H9 (cell line): ENCODE results near the gene GJB2. TPM values are rescaled to one million over a fixed set of nuclear protein-coding genes. Genes with fewer than 3 reads are reported as not detected.

Source experiments
- DNase-seq: peaks from one replicate; pipeline ENCODE4 v3.0.0-alpha.2; 2017
- H2AFZ ChIP-seq: one replicate; pipeline ENCODE4 v1.6.1; 2013; ENCODE audit warnings: mild to moderate bottlenecking, low read length, control low read depth, moderate library complexity
- H2AK5ac ChIP-seq: 2 replicates; pipeline ENCODE4 v1.6.1; 2013; ENCODE audit warnings: low read length, control low read depth, mixed read lengths; ENCODE audit not compliant: insufficient read length
- H2BK120ac ChIP-seq: one replicate; pipeline ENCODE4 v1.6.1; 2013; ENCODE audit warnings: low read depth, mild to moderate bottlenecking, low read length, control low read depth, inconsistent platforms; ENCODE audit not compliant: poor library complexity, severe bottlenecking
- H2BK12ac ChIP-seq: 2 replicates; pipeline ENCODE4 v1.6.1; 2013; ENCODE audit warnings: low read length, control low read depth, mixed read lengths, low read depth; ENCODE audit not compliant: insufficient read length
- H2BK15ac ChIP-seq: 2 replicates; pipeline ENCODE4 v1.6.1; 2013; ENCODE audit warnings: low read depth, low read length, control low read depth
- H2BK20ac ChIP-seq: one replicate; pipeline ENCODE4 v1.6.1; 2013; ENCODE audit warnings: low read depth, mild to moderate bottlenecking, low read length, control low read depth, inconsistent platforms; ENCODE audit not compliant: poor library complexity, severe bottlenecking
- H2BK5ac ChIP-seq: 2 replicates; pipeline ENCODE4 v1.6.1; 2013; ENCODE audit warnings: low read length, control low read depth, mixed read lengths; ENCODE audit not compliant: insufficient read length
- H3K14ac ChIP-seq: 2 replicates; pipeline ENCODE4 v1.6.1; 2013; ENCODE audit warnings: low read length, control low read depth; ENCODE audit not compliant: insufficient read depth
- H3K18ac ChIP-seq: 2 replicates; pipeline ENCODE4 v1.6.1; 2013; ENCODE audit warnings: low read depth, mild to moderate bottlenecking, mixed read lengths, low read length, control low read depth; ENCODE audit not compliant: insufficient read length
- H3K23ac ChIP-seq: 2 replicates; pipeline ENCODE4 v1.6.1; 2013; ENCODE audit warnings: low read length, control low read depth, mixed read lengths, low read depth; ENCODE audit not compliant: insufficient read length
- H3K23me2 ChIP-seq: 2 replicates; pipeline ENCODE4 v1.6.1; 2013; ENCODE audit warnings: low read depth, mild to moderate bottlenecking, mixed read lengths, low read length, control low read depth; ENCODE audit not compliant: insufficient read length, poor library complexity, severe bottlenecking
- H3K27ac ChIP-seq: 2 replicates; pipeline ENCODE4 v1.5.1; 2013; ENCODE audit warnings: low read length, control low read depth, mixed read lengths, low read depth; ENCODE audit not compliant: insufficient read length
- H3K27me3 ChIP-seq: 2 replicates; pipeline ENCODE4 v1.6.1; 2013; ENCODE audit warnings: low read length, control low read depth, inconsistent platforms; ENCODE audit not compliant: insufficient read depth
- H3K4ac ChIP-seq: 2 replicates; pipeline ENCODE4 v1.6.1; 2013; ENCODE audit warnings: low read depth, mild to moderate bottlenecking, control low read depth, inconsistent platforms, low read length, moderate library complexity
- H3K4me1 ChIP-seq: 2 replicates; pipeline ENCODE4 v1.6.1; 2013; ENCODE audit warnings: low read length, control low read depth, inconsistent platforms; ENCODE audit not compliant: insufficient read depth
- H3K4me2 ChIP-seq: 2 replicates; pipeline ENCODE4 v1.6.1; 2013; ENCODE audit warnings: low read length, control low read depth, mixed read lengths; ENCODE audit not compliant: insufficient read length, insufficient read depth
- H3K56ac ChIP-seq: 2 replicates; pipeline ENCODE4 v1.6.1; 2013; ENCODE audit warnings: low read depth, mild to moderate bottlenecking, mixed read lengths, low read length, control low read depth; ENCODE audit not compliant: insufficient read length
- H3K79me1 ChIP-seq: 2 replicates; pipeline ENCODE4 v1.6.1; 2013; ENCODE audit warnings: low read depth, mild to moderate bottlenecking, moderate library complexity, low read length, control low read depth, inconsistent platforms; ENCODE audit not compliant: insufficient read depth, poor library complexity, severe bottlenecking
- H3K79me2 ChIP-seq: 2 replicates; pipeline ENCODE4 v1.6.1; 2013; ENCODE audit warnings: low read length, control low read depth, inconsistent platforms; ENCODE audit not compliant: insufficient read depth
- H3K9ac ChIP-seq: 2 replicates; pipeline ENCODE4 v1.6.1; 2013; ENCODE audit warnings: low read length, control low read depth, mixed read lengths; ENCODE audit not compliant: insufficient read length; ENCODE audit errors: extremely low read depth
- H3K9me3 ChIP-seq: one replicate; pipeline ENCODE4 v1.6.1; 2013; ENCODE audit warnings: low read depth, low read length, inconsistent platforms; ENCODE audit not compliant: control insufficient read depth
- H3T11ph ChIP-seq: one replicate; pipeline ENCODE4 v1.6.1; 2013; ENCODE audit warnings: mild to moderate bottlenecking, low read length, control low read depth, inconsistent platforms
- H4K20me1 ChIP-seq: one replicate; pipeline ENCODE4 v1.6.1; 2013; ENCODE audit not compliant: control insufficient read depth, insufficient read length, insufficient read depth
- H4K5ac ChIP-seq: 2 replicates; pipeline ENCODE4 v1.6.1; 2013; ENCODE audit warnings: low read depth, mild to moderate bottlenecking, mixed read lengths, low read length, control low read depth; ENCODE audit not compliant: insufficient read length
- H4K8ac ChIP-seq: replicated peaks from 2 replicates; pipeline ENCODE4 v1.6.1; 2013; ENCODE audit warnings: low read length, control low read depth, mixed read lengths, low read depth; ENCODE audit not compliant: insufficient read length
- H4K91ac ChIP-seq: 2 replicates; pipeline ENCODE4 v1.6.1; 2013; ENCODE audit warnings: low read depth, mild to moderate bottlenecking, moderate library complexity, mixed read lengths, low read length, control low read depth; ENCODE audit not compliant: insufficient read length
- H3K27ac Mint-ChIP-seq, 3 experiments: 2 replicates in 2 of 3; 3 replicates in 1 of 3; pipeline ENCODE4 v1.8.0; 2020 to 2021; ENCODE audit warnings: mixed read lengths in 3 of 3, mild to moderate bottlenecking in 1 of 3, moderate library complexity in 1 of 3
- H3K27me3 Mint-ChIP-seq: 2 replicates; pipeline ENCODE4 v1.8.0; 2021; ENCODE audit warnings: low read depth, mild to moderate bottlenecking, moderate library complexity, mixed read lengths
- H3K36me3 Mint-ChIP-seq, 3 experiments: 2 replicates in 2 of 3; 3 replicates in 1 of 3; pipeline ENCODE4 v1.8.0; 2020 to 2021; ENCODE audit warnings: low read depth in 3 of 3, mixed read lengths in 3 of 3; ENCODE audit not compliant: insufficient read depth in 1 of 3
- H3K4me1 Mint-ChIP-seq, 2 experiments: 2 replicates each; pipeline ENCODE4 v1.8.0; 2020; ENCODE audit warnings: mixed read lengths in 2 of 2
- H3K4me3 Mint-ChIP-seq, 2 experiments: 2 replicates in 1 of 2; 3 replicates in 1 of 2; pipeline ENCODE4 v1.8.0; 2020 to 2021; ENCODE audit warnings: mild to moderate bottlenecking in 2 of 2, mixed read lengths in 2 of 2, moderate library complexity in 1 of 2
- H3K9me3 Mint-ChIP-seq, 2 experiments: 2 replicates in 1 of 2; 3 replicates in 1 of 2; pipeline ENCODE4 v1.8.0; 2020; ENCODE audit warnings: mild to moderate bottlenecking in 2 of 2, mixed read lengths in 2 of 2, moderate library complexity in 1 of 2
- CTCF ChIP-seq: fragments of 200-600 bp; sonication (generic); conservative IDR thresholded peaks from 3 replicates; pipeline ENCODE4 v1.8.0; 2021; ENCODE audit warnings: antibody characterized with exemption, mild to moderate bottlenecking
- WGBS: extraction: QIAGEN DNeasy Blood & Tissue Kit; methylation state at CpG from one replicate; pipeline ENCODE4 v1.1.7; 2013; ENCODE audit warnings: missing lambda C conversion rate, low lambda C conversion rate, mixed read lengths; ENCODE audit not compliant: insufficient read length; ENCODE audit errors: extremely low coverage; 5-methylcytosine and 5-hydroxymethylcytosine counted together
- total RNA-seq: library from RNA; stranded (reverse); gene quantifications from 2 replicates; pipeline ENCODE4 v1.2.1, GENCODE V29; 2021

GJB2 gene
- total RNA-seq, 1 experiment from 2014 or later, result 0.28 TPM

DNA sequence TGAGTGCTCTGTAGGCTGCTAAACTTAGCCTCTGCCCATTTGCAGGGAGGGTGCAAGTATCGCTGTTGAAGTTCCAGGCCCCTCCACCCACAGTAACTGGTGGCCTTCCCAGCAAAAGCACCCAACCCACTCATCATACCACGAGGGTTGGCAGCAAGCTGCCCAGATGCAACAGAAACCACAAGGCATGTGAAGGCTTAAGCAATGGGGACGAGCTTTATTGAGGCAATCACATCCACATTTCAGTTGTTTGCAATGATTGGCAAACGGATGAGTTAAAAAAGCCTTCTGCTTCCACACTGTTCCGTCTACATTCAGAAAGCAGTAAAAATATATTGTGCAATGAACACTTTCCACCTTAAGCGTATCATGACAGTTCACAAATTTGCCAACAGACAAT, 29.0 kb upstream of the GJB2 start:
- peaks cover 0 to 4% of the 10 kb centered on the region in 2 experiments; a peak in 1 of 4 replicates for H3K4me1 Mint-ChIP-seq
- no peak overlapping the region for H3K4me3 Mint-ChIP-seq
- H3K27me3 Mint-ChIP-seq, result peaks cover 32% of the 10 kb centered on the region
- Histone ChIP-seq H2BK120ac (no peak overlapping the region), H3K9ac (no peak overlapping the region), H3K56ac (no peak overlapping the region), H2BK20ac (no peak overlapping the region), H3K27me3 (no peaks in the 10 kb centered on the region; the same call in 1 of the 2 replicates), H2BK15ac (no peak overlapping the region), H3K4me1 (no peaks in the 10 kb centered on the region), H3K14ac (no peak overlapping the region), H4K8ac (no peak overlapping the region), H3K23me2 (no peaks in the 10 kb centered on the region), H2AFZ (no peak overlapping the region), H4K91ac (no peak overlapping the region), H3K23ac (no peak overlapping the region), H3K9me3 (no peaks in the 10 kb centered on the region), H2AK5ac (no peak overlapping the region), H3K4me2 (no peak overlapping the region), H3K79me2 (no peaks in the 10 kb centered on the region), H3T11ph (no peak overlapping the region), H3K79me1 (no peaks in the 10 kb centered on the region), H2BK12ac (no peak overlapping the region), H4K5ac (no peak overlapping the region), H3K4ac (no peak overlapping the region), H3K27ac (no peak overlapping the region), H2BK5ac (no peak overlapping the region), H3K18ac (no peak overlapping the region), H4K20me1 (no peaks in the 10 kb centered on the region)
- no CpG with 5 or more reads among the region's 6 CpGs for WGBS
- peaks cover 0 to 3% of the 10 kb centered on the region in 2 experiments; a peak in 3 of 5 replicates for H3K9me3 Mint-ChIP-seq
- H3K27ac Mint-ChIP-seq, result no peak overlapping the region
- DNase-seq, result no peak
- H3K36me3 Mint-ChIP-seq, result no peaks in the 10 kb centered on the region
- TF ChIP-seq CTCF, result no peak
